GM10266 (cell line): Measurements from ENCODE around the gene CLBA1.
"Not testable (repeated sequence)": the region's sequence is repeated elsewhere in the genome, so short reads cannot be mapped to it uniquely, and the experiment has no call there.

Source experiments
- DNase-seq: peaks from one replicate; pipeline ENCODE4 v3.0.0; 2012; ENCODE audit errors: extremely low spot score
- TF ChIP-seq, protein P1 (sequence below): IDR thresholded peaks from 2 replicates; pipeline ENCODE4 v1.5.1; 2012; ENCODE audit warnings: mild to moderate bottlenecking, low read depth; ENCODE audit not compliant: control insufficient read depth, insufficient read depth; ENCODE audit errors: missing control alignments

The CLBA1 gene

DNA sequence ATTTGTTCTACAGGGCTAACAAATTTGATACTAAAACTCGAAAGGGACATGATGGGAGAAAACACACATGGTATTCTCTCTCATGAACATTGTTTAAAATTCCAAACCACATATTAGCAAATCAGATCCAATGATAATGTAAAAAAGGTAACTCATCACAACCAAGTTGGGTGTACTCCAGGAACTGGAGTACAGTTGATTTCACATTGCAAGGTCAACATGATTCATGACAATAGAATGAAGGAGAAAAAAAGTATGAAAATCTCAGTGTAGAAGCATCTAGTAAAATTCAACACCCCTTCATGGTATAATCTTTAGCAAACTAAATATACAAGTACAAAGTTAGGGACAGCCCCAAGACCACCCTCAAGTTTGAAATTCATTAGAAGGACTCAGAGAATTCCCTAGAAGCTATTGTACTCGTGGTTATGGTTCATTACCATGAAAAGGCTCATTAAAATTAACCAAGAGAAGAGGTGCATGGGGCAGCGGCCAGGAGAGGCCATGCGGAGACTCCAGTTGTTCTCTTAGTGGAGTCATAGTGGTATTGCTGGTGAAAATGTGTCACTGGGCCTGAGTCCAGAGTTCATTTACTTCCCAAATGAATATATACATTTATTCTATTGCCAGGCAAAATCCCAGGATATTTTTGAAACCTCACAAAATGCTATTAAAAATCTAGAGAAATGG, 38.3 kb downstream of the CLBA1 start:
- no peak for DNase-seq

DNA sequence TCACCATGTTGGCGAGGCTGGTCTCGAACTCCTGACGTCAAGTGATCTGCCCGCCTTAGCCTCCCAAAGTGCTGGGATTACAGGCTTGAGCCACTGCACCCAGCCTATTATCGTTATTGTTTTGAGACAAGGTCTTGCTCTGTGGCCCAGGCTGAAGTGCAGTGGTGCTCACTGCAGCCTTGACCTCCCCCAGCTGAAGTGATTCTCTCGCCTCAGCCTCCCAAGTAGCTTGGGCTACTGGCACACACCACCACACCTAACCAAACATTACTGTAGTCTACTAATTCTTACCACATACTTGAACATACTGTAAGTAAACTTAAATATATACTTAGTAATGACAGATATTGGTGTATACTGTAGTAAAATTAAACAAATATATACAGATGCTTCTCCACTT, 39.8 kb downstream of the CLBA1 start:
- DNase-seq = no peak

More for the DNA sequence above, 38.3 kb downstream of the CLBA1 start:
- TF ChIP-seq, protein P1, sequence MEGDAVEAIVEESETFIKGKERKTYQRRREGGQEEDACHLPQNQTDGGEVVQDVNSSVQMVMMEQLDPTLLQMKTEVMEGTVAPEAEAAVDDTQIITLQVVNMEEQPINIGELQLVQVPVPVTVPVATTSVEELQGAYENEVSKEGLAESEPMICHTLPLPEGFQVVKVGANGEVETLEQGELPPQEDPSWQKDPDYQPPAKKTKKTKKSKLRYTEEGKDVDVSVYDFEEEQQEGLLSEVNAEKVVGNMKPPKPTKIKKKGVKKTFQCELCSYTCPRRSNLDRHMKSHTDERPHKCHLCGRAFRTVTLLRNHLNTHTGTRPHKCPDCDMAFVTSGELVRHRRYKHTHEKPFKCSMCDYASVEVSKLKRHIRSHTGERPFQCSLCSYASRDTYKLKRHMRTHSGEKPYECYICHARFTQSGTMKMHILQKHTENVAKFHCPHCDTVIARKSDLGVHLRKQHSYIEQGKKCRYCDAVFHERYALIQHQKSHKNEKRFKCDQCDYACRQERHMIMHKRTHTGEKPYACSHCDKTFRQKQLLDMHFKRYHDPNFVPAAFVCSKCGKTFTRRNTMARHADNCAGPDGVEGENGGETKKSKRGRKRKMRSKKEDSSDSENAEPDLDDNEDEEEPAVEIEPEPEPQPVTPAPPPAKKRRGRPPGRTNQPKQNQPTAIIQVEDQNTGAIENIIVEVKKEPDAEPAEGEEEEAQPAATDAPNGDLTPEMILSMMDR = no peak

DNA sequence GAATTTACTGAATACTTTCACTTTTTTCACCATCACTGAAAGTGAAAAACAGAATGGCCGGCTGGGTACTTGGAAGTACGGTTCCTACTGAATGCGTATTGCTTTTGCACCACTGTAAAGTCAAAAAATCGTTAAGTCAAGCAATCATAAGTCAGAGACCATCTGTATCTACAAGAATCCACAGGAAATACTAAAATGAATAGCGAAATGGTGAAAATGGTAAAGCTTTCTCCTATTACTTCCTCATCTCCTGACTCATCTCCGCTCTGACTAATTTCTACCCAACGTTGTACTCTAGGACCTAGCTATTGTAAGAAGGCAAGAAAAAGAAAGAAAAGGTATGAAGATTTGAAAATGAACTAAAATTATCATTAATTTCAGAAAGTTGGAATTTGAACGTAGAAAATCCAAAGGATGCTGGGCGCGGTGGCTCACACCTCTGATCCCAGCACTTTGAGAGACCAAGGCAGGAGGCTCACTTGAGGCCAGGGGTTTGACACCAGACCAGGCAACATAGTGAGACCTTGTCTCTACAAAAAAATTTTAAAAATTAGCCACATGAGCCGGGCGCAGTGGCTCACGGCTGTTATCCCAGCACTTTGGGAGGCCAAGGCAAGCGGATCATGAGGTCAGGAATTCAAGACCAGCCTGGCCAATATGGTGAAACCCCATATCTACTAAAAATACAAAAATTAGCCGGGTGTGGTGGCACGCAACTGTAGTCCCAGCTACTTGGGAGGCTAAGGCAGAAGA, 40.6 kb downstream of the CLBA1 start:
- TF ChIP-seq, protein P1 = no peak

More for the DNA sequence above, 39.8 kb downstream of the CLBA1 start:
- TF ChIP-seq, protein P1 = no peak

DNA sequence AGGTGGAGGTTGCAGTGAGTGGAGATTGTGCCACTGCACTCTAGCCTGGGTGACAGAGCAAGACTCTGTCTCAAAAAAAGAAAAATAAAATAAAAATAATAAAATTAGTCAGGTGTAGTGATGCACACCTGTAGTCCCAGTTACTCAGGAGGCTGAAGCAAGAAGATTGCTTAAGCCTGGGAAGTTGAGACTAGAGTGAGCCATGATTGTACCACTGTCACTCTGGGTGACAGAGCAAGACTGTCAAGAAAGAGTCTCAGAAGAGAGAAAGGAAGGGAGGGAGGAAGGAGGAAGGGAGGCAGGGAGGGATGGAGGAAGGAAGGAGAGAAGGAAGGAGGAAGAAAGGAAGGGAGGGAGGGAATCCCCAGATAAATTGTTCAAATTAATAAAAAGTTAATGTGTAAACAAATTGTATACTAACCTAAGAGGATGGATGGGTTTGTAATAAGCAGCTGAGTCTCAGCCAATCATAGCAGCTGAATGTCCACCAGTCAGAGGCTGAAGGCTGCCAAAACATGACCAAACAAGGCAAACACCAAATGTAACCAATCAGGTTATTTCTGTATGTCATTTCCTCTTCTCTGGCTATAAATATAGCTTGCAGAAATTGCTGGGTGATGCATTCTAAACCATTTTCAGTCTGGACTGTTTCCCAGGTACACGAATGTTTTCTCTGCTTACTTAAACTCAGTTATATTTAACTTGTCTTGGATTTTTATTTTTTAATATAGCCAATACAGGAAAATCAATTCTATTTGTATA, 41.4 kb downstream of the CLBA1 start:
- DNase-seq = peak; percentile 61

More for the DNA sequence above, 40.6 kb downstream of the CLBA1 start:
- DNase-seq = peak; percentile 76

DNA sequence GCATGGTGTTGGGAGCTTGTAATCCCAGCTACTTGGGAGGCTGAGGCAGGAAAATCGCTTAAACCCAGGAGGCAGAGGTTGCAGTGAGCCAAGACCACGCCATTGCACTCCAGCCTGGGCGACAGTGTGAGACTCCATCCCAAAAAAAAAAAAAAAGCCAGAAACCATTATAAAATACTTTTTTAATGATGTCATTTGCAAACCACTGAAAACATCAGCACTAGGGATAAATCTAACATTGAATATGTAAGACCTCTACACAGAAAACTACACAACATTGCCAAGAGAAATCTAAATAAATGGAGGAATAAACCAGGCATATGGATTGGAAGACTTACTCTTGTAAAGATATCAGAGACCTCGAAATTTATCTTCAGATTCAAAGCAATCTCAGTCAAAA, 42.1 kb downstream of the CLBA1 start:
- DNase-seq = not testable (repeated sequence)

More for the DNA sequence above, 41.4 kb downstream of the CLBA1 start:
- TF ChIP-seq, protein P1 = no peak

DNA sequence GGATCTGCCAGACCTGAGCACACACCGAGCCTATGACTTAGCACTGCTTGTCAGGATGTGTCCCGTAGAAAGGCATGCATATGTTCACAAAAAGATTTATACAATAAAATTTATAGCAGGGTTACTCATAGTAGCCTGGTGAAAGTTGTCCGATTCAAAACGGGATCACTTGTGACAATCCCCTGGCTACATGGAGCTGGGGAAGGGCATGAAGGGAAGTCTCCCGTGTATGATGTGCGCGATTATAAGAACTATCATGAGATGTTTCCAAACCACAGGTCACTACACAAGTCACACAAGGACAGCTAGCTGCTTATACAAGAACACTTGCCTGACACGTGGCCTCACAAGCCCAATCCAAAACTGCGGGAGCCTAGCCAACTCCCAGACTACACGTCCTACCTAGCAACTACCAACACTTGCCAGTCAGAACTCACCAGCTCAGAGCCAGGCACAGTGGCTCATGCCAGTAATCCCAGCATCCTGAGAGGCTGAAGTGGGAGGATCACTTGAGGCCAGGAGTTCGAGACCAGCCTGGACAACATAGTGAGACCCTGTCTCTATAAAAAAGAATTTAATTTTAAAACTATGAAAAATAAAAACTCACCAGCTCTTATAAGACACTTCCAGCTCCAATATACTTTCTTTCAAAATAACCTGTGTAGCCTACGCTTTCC, 42.8 kb downstream of the CLBA1 start:
- TF ChIP-seq, protein P1 = no peak

DNA sequence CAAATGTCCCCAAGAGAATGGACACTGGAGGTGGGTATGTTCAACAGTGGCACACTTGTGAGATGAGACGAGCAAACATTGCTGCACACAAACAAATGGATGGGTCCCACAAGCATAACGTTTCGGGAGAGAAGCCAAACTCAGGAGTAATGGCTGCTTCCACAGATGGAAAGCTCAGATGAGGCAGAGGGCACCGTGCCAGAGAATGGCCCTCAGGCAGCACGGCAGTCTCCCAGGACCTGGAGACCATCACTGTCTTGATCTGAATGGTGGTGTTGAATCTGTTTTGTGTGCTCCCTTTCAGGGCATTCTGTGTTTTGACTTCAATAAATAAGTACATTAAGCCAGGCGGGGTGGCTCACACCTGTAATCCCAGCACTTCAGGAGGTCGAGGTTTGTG, 43.8 kb downstream of the CLBA1 start:
- DNase-seq = no peak
- TF ChIP-seq, protein P1 = no peak

More for the DNA sequence above, 42.8 kb downstream of the CLBA1 start:
- DNase-seq = no peak
